AG10803 (cell line): Measurements from ENCODE around the gene AGL.
"Not testable (repeated sequence)": the region's sequence is repeated elsewhere in the genome, so short reads cannot be mapped to it uniquely, and the experiment has no call there.

ENCODE experiments used
- DNase-seq: peaks from one replicate; pipeline ENCODE4 v3.0.0; 2010; ENCODE audit warnings: low read depth
- H3K4me3 ChIP-seq: 2 replicates; pipeline ENCODE4 v1.5.1; 2011; ENCODE audit warnings: mild to moderate bottlenecking, low read length, control low read depth
- CTCF ChIP-seq: conservative IDR thresholded peaks from 2 replicates; pipeline ENCODE4 v1.5.1; 2011; ENCODE audit warnings: mild to moderate bottlenecking, low read length, control low read depth, inconsistent platforms

AGL gene

GRCh38 chr1:99869723-99870122 is 19.6 kb downstream of the AGL start:
- no peak overlapping the region for H3K4me3 ChIP-seq
- no peak for DNase-seq
- no peak for TF ChIP-seq CTCF

GRCh38 chr1:99872063-99872462 is 21.9 kb downstream of the AGL start:
- TF ChIP-seq CTCF, result no peak
- no peak overlapping the region for H3K4me3 ChIP-seq
- no peak for DNase-seq

GRCh38 chr1:99877568-99877967 is 27.4 kb downstream of the AGL start:
- no peak for TF ChIP-seq CTCF
- DNase-seq, result no peak
- H3K4me3 ChIP-seq, result no peak overlapping the region

GRCh38 chr1:99886179-99886578 is 36.0 kb downstream of the AGL start:
- no peak for DNase-seq
- no peak for TF ChIP-seq CTCF
- no peak overlapping the region for H3K4me3 ChIP-seq

- TF ChIP-seq CTCF, result no peak
- H3K4me3 ChIP-seq, result no peak overlapping the region
- DNase-seq, result no peak
Measured at GRCh38 chr1:99886841-99887240, 36.7 kb downstream of the AGL start.

- H3K4me3 ChIP-seq, result no peak overlapping the region
- no peak for TF ChIP-seq CTCF
- DNase-seq, result no peak
Measured at GRCh38 chr1:99887890-99888289, 37.7 kb downstream of the AGL start.

- no peak overlapping the region for H3K4me3 ChIP-seq
- TF ChIP-seq CTCF, result no peak
- no peak for DNase-seq
Measured at GRCh38 chr1:99891997-99892396, 41.8 kb downstream of the AGL start.

- not testable (repeated sequence) for DNase-seq, H3K4me3 ChIP-seq
Measured at GRCh38 chr1:99903278-99903677, 53.1 kb downstream of the AGL start.
